Ishikawa (cell line): ENCODE results near the gene ELOVL6.

ENCODE experiments used
- CEBPB ChIP-seq: IDR thresholded peaks from 2 replicates; pipeline ENCODE4 v1.6.1; 2012
- CREB1 ChIP-seq: IDR thresholded peaks from 2 replicates; pipeline ENCODE4 v1.6.1; 2012; ENCODE audit warnings: low read depth
- EGR1 ChIP-seq: IDR thresholded peaks from 2 replicates; pipeline ENCODE4 v1.6.1; 2012
- EP300 ChIP-seq: IDR thresholded peaks from 2 replicates; pipeline ENCODE4 v1.6.1; 2012; ENCODE audit warnings: borderline replicate concordance
- FOXM1 ChIP-seq: IDR thresholded peaks from 2 replicates; pipeline ENCODE4 v1.6.1; 2012; ENCODE audit warnings: low read depth, borderline replicate concordance
- MAX ChIP-seq: IDR thresholded peaks from 2 replicates; pipeline ENCODE4 v1.6.1; 2012
- NFIC ChIP-seq: IDR thresholded peaks from 2 replicates; pipeline ENCODE4 v1.6.1; 2012
- RAD21 ChIP-seq: IDR thresholded peaks from 2 replicates; pipeline ENCODE4 v1.6.1; 2012; ENCODE audit warnings: low read depth
- REST ChIP-seq: IDR thresholded peaks from 2 replicates; pipeline ENCODE4 v1.6.1; 2012; ENCODE audit warnings: low read depth, mild to moderate bottlenecking
- TAF1 ChIP-seq: IDR thresholded peaks from 2 replicates; pipeline ENCODE4 v1.6.1; 2012; ENCODE audit warnings: low read depth, mild to moderate bottlenecking
- TCF12 ChIP-seq: IDR thresholded peaks from 2 replicates; pipeline ENCODE4 v1.6.1; 2012; ENCODE audit warnings: low read depth
- TEAD4 ChIP-seq: IDR thresholded peaks from 2 replicates; pipeline ENCODE4 v1.6.1; 2012
- YY1 ChIP-seq: IDR thresholded peaks from 2 replicates; pipeline ENCODE4 v1.6.1; 2012; ENCODE audit warnings: low read depth
- ZBTB7A ChIP-seq: IDR thresholded peaks from 2 replicates; pipeline ENCODE4 v1.6.1; 2012; ENCODE audit warnings: low read depth
- TF ChIP-seq, protein P1 (sequence below): IDR thresholded peaks from 2 replicates; pipeline ENCODE4 v1.6.1; 2012

The ELOVL6 gene

GRCh38 chr4:110207233-110207632, 8.8 kb upstream of the ELOVL6 start:
- TF ChIP-seq REST (no peak), EGR1 (no peak), YY1 (no peak), RAD21 (no peak), CEBPB (no peak), NFIC (no peak), ZBTB7A (no peak), TAF1 (no peak), FOXM1 (no peak), TCF12 (no peak), EP300 (no peak)

DNA sequence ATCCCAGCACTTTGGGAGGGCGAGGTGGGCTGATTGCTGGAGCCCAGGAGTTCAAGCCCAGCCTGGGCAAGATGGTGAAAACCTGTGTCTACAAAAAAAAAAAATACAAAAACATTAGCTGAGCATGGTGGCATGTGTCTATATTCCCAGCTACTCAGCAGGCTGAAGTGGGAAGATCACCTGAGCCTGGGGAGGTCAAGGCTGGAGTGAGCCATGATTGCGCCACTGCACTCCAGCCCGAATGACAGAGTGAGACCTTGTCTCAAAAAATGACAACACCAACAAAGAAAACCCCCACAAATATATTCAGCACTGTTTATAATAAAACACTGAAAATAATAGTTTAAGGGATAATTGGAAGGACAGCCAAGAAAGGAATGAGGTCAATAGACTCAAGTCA, 3.6 kb upstream of the ELOVL6 start:
- TF ChIP-seq TEAD4, result no peak
- no peak for TF ChIP-seq YY1
- TF ChIP-seq CREB1, result no peak
- no peak for TF ChIP-seq MAX
- no peak for TF ChIP-seq RAD21
- TF ChIP-seq ZBTB7A, result no peak
- no peak for TF ChIP-seq REST
- TF ChIP-seq NFIC, result no peak
- TF ChIP-seq TAF1, result no peak
- no peak for TF ChIP-seq EGR1
- no peak for TF ChIP-seq FOXM1
- TF ChIP-seq, protein P1, sequence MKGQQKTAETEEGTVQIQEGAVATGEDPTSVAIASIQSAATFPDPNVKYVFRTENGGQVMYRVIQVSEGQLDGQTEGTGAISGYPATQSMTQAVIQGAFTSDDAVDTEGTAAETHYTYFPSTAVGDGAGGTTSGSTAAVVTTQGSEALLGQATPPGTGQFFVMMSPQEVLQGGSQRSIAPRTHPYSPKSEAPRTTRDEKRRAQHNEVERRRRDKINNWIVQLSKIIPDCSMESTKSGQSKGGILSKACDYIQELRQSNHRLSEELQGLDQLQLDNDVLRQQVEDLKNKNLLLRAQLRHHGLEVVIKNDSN, result no peak
- no peak for TF ChIP-seq TCF12
- TF ChIP-seq CEBPB, result no peak
- TF ChIP-seq EP300, result no peak

DNA sequence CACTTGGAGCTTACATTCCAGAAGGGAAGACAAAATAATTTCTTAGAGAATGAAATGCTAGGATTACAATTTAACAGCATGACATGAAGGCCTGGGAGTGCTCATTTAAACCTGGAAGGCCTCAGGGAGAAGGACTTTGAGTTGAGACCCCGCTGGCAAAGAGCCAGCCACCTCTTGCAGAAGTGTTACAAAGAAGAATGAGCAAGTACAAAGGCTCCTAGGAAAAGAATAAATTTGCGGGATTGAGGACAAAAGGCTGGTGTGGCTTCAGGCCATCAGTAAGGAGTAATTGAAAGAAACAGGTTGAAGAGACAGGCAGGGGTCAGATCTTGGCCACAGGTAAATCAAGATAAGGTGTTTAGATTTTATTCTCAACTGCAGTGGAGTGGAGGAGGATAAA, 3.1 kb upstream of the ELOVL6 start:
- TF ChIP-seq FOXM1 (no peak), CEBPB (no peak), EP300 (no peak), TAF1 (no peak), EGR1 (no peak), ZBTB7A (no peak), MAX (no peak), REST (no peak), CREB1 (no peak), YY1 (no peak), NFIC (no peak), TEAD4 (no peak), RAD21 (no peak), TCF12 (no peak)
- TF ChIP-seq, protein P1, result no peak

DNA sequence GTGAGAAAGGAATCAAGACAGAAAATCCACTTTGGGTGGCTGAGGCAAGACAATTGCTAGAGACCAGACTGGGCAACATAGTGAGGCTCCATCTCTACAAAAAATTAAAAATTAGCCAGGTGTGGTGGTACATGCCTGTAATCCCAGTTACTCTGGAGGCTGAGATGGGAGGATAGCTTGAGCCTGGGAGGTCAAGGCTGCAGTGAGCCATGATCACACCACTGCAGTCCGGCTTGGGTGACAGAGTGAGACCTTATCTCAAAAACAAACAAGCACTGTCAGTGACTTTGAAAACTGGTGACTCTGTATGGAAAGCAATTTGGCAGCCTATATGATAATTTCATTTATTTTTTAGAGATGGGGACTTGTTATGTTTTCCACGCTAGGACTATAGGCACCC, 2.3 kb upstream of the ELOVL6 start:
- TF ChIP-seq REST, result no peak
- TF ChIP-seq FOXM1, result no peak
- TF ChIP-seq MAX, result no peak
- no peak for TF ChIP-seq ZBTB7A
- TF ChIP-seq, protein P1, result no peak
- TF ChIP-seq EGR1, result no peak
- no peak for TF ChIP-seq CEBPB
- TF ChIP-seq CREB1, result no peak
- TF ChIP-seq TAF1, result no peak
- no peak for TF ChIP-seq YY1
- TF ChIP-seq EP300, result no peak
- TF ChIP-seq TCF12, result no peak
- TF ChIP-seq RAD21, result no peak
- no peak for TF ChIP-seq TEAD4
- TF ChIP-seq NFIC, result no peak
